Prostate gland (tissue), 2 donors: ENCODE data around the gene EPC2. TPM values are rescaled to one million over a fixed set of nuclear protein-coding genes. Genes with fewer than 3 reads are reported as not detected.

Experiments
- DNase-seq: peaks from one replicate; pipeline ENCODE4 v3.0.0-alpha.2; 2019; ENCODE audit warnings: low spot score
- H3K27ac ChIP-seq, 2 donors: fragments of 200-600 bp; sonication (generic); 2 replicates each; pipeline ENCODE4 v1.5.1; 2017 to 2019
- H3K27me3 ChIP-seq: fragments of 200-600 bp; sonication (generic); replicated peaks from 2 replicates; pipeline ENCODE4 v1.5.1; 2019; ENCODE audit not compliant: insufficient read depth
- H3K36me3 ChIP-seq, 2 donors: fragments of 200-600 bp; sonication (generic); 1 replicate in 1 of 2; 2 replicates in 1 of 2; pipeline versions ENCODE4 v1.5.1 to v1.8.1; 2017 to 2019
- H3K4me1 ChIP-seq: fragments of 200-600 bp; sonication (generic); replicated peaks from 2 replicates; pipeline ENCODE4 v1.5.1; 2019
- H3K4me3 ChIP-seq, 2 donors: fragments of 200-600 bp; sonication (generic); 2 replicates each; pipeline ENCODE4 v1.5.1; 2017 to 2019
- H3K9me3 ChIP-seq: fragments of 200-600 bp; sonication (generic); 2 replicates; pipeline ENCODE4 v1.5.1; 2017
- CTCF ChIP-seq, 4 experiments: fragments of 200-600 bp in 2 of 4; fragments of 450-650 bp in 2 of 4; sonication (generic) in 2 of 4; IDR thresholded peaks; 1 replicate in 3 of 4; 2 replicates in 1 of 4; pipeline ENCODE4 v1.5.1; 2016 to 2019; ENCODE audit warnings: antibody characterized with exemption in 4 of 4, mild to moderate bottlenecking in 2 of 4, moderate library complexity in 2 of 4
- POLR2A ChIP-seq: fragments of 450-650 bp; IDR thresholded peaks from one replicate; pipeline ENCODE4 v1.6.1; 2016; ENCODE audit warnings: antibody characterized with exemption, mild to moderate bottlenecking
- POLR2AphosphoS5 ChIP-seq: sonication (generic); formaldehyde crosslinking; IDR thresholded peaks from one replicate; pipeline ENCODE4 v1.6.1; 2017; ENCODE audit warnings: antibody characterized with exemption
- WGBS: methylation state at CpG from one replicate; pipeline ENCODE4 v1.1.5; 2018; 5-methylcytosine and 5-hydroxymethylcytosine counted together
- intact Hi-C: fragments of 100-400 bp; cut with DNase I; formaldehyde crosslinking; loops from one replicate; pipeline ENCODE4 v1.14.2; 2022
- total RNA-seq, 2 donors: library from RNA; depleted of rRNA; stranded (reverse); fragments of >200 nt; gene quantifications; one replicate each; pipeline ENCODE4 v1.1.0, GENCODE V29; 2016

The EPC2 gene
- total RNA-seq, 2 donors from 2014 or later, result 27.2 to 40.2 TPM

GRCh38 chr2:148720501-148721001 lies 76.0 kb downstream of the EPC2 start:
- DNase-seq, result no peak
- Histone ChIP-seq H3K4me1 (no peaks in the 10 kb centered on the region), H3K9me3 (no peaks in the 10 kb centered on the region), H3K36me3 (no peaks in the 10 kb centered on the region), H3K27ac (no peak overlapping the region), H3K4me3 (no peak overlapping the region), H3K27me3 (no peaks in the 10 kb centered on the region)
- 79% methylated on average over 20 of the region's 20 CpGs for WGBS
- intact Hi-C loops, result no loop called here
- TF ChIP-seq CTCF (IDR thresholded peaks at IDR 0.05), result no peak
- TF ChIP-seq POLR2AphosphoS5, result no peak
- no peak for TF ChIP-seq POLR2A

- Histone ChIP-seq H3K4me1 (no peaks in the 10 kb centered on the region), H3K27ac (no peak overlapping the region), H3K4me3 (no peak overlapping the region), H3K9me3 (no peaks in the 10 kb centered on the region), H3K27me3 (no peaks in the 10 kb centered on the region), H3K36me3 (no peaks in the 10 kb centered on the region)
- DNase-seq, result no peak
- TF ChIP-seq POLR2A (no peak), CTCF (IDR thresholded peaks at IDR 0.05) (no peak), POLR2AphosphoS5 (no peak)
- intact Hi-C loops, result no loop called here
Observed at GRCh38 chr2:148721520-148721931, 77.0 kb downstream of the EPC2 start.

- TF ChIP-seq POLR2A, result no peak
- no peak for TF ChIP-seq CTCF (IDR thresholded peaks at IDR 0.05)
- TF ChIP-seq POLR2AphosphoS5, result no peak
- no peaks in the 10 kb centered on the region for H3K4me1 ChIP-seq
- H3K27ac ChIP-seq, result no peak overlapping the region
- WGBS, result 84% methylated on average over 5 of the region's 5 CpGs
- no peaks in the 10 kb centered on the region for H3K36me3 ChIP-seq
- H3K9me3 ChIP-seq, result no peaks in the 10 kb centered on the region
- H3K27me3 ChIP-seq, result no peaks in the 10 kb centered on the region
- no peak overlapping the region for H3K4me3 ChIP-seq
- intact Hi-C loops, result no loop called here
- DNase-seq, result no peak
Observed at GRCh38 chr2:148721991-148722777, 77.6 kb downstream of the EPC2 start.

GRCh38 chr2:148725564-148725963 lies 81.0 kb downstream of the EPC2 start:
- WGBS, result 100% methylated on average over 1 of the region's 1 CpG
- Histone ChIP-seq H3K4me1 (no peaks in the 10 kb centered on the region), H3K4me3 (no peak overlapping the region), H3K9me3 (no peaks in the 10 kb centered on the region), H3K27ac (no peak overlapping the region), H3K27me3 (no peaks in the 10 kb centered on the region), H3K36me3 (no peaks in the 10 kb centered on the region)
- TF ChIP-seq CTCF (IDR thresholded peaks at IDR 0.05) (no peak), POLR2AphosphoS5 (no peak), POLR2A (no peak)
- intact Hi-C loops, result no loop called here
- DNase-seq, result no peak

GRCh38 chr2:148726228-148726627 lies 81.7 kb downstream of the EPC2 start:
- no peak for DNase-seq
- TF ChIP-seq CTCF (IDR thresholded peaks at IDR 0.05), result no peak
- no peak for TF ChIP-seq POLR2A
- no peak for TF ChIP-seq POLR2AphosphoS5
- no peaks in the 10 kb centered on the region for H3K9me3 ChIP-seq
- no peaks in the 10 kb centered on the region for H3K4me1 ChIP-seq
- 78% methylated on average over 3 of the region's 3 CpGs for WGBS
- no peaks in the 10 kb centered on the region for H3K27me3 ChIP-seq
- no peaks in the 10 kb centered on the region for H3K36me3 ChIP-seq
- no peak overlapping the region for H3K27ac ChIP-seq
- intact Hi-C loops, result no loop called here
- H3K4me3 ChIP-seq, result no peak overlapping the region
